ENCODE measurements around the gene ABI1.

Gene ABI1

DNA sequence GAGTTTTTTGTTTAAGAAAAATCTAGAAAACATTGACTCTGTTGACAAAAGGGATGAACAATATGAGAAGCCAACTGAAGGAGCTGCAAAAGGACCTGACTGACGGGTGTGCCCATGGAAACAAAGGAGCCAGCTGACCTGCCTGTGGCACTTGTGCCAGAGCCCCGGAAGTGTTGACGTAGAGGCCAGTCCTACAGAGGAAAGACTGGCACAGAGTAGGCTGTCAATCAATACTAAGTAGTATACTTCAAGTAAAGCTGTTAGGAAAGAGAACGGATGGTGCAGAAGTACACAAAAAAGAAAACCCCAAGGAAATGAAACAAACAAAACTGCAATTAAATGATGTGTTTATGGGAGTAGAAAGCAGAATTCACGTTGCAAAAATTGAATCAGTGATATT is 19.0 kb upstream of the ABI1 start:
- no peaks in the 10 kb centered on the region for H3K4me1 ChIP-seq (ENCODE audit: insufficient read depth, low read length)
- no peak overlapping the region for H2AFZ ChIP-seq (ENCODE audit: low read depth, low read length)
- no peaks in the 10 kb centered on the region for H4K20me1 ChIP-seq (ENCODE audit: insufficient read depth, low read length)
- no peak overlapping the region for H3K27ac ChIP-seq (ENCODE audit: low read length)
- TF ChIP-seq, protein P1, sequence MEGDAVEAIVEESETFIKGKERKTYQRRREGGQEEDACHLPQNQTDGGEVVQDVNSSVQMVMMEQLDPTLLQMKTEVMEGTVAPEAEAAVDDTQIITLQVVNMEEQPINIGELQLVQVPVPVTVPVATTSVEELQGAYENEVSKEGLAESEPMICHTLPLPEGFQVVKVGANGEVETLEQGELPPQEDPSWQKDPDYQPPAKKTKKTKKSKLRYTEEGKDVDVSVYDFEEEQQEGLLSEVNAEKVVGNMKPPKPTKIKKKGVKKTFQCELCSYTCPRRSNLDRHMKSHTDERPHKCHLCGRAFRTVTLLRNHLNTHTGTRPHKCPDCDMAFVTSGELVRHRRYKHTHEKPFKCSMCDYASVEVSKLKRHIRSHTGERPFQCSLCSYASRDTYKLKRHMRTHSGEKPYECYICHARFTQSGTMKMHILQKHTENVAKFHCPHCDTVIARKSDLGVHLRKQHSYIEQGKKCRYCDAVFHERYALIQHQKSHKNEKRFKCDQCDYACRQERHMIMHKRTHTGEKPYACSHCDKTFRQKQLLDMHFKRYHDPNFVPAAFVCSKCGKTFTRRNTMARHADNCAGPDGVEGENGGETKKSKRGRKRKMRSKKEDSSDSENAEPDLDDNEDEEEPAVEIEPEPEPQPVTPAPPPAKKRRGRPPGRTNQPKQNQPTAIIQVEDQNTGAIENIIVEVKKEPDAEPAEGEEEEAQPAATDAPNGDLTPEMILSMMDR (IDR thresholded peaks at IDR 0.05; ENCODE audit: borderline replicate concordance, extremely low read depth, low read length, poor library complexity, severe bottlenecking) = no peak
- no peak for TF ChIP-seq EZH2 (IDR thresholded peaks at IDR 0.05; ENCODE audit: borderline replicate concordance, low read depth, low read length, severe bottlenecking)
- H3K4me2 ChIP-seq (ENCODE audit: insufficient read depth, low read length) = no peak overlapping the region
- DNase-seq (no peak), ATAC-seq (ENCODE audit: insufficient read depth, low read depth) (no peak)
- H3K36me3 ChIP-seq (ENCODE audit: insufficient read depth, low read length) = no peaks in the 10 kb centered on the region
- peaks cover 5% of the 10 kb centered on the region for H3K27me3 ChIP-seq (ENCODE audit: insufficient read depth, low read length, poor library complexity)
- no peak overlapping the region for H3K9ac ChIP-seq (ENCODE audit: low read depth, low read length)
- H3K4me3 ChIP-seq (ENCODE audit: low read depth in 1 of 2, low read length in 2 of 2) = no peak overlapping the region
- no peaks in the 10 kb centered on the region for H3K79me2 ChIP-seq (ENCODE audit: insufficient read depth, low read length)
- no peaks in the 10 kb centered on the region for H3K9me3 ChIP-seq (ENCODE audit: insufficient read depth, low read length, severe bottlenecking)

DNA sequence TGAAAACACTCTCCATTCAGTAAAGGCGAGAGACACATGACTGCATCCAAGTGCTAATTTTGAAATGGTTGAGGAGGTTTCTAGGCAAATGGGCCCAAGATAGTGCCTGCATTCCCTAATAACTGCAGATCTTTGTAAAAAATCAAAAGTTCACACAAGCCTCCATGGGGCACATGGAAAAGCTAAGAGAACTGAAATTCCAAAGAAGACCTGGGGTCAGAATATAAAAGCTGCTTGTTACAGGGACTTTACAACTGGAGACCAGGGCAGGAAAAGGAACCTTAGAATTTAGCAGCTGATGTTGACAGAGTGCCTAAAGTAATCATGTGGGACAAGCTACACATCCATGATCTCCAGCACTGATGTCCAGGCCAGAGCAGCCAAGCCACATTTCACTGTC is 10.0 kb upstream of the ABI1 start:
- Histone ChIP-seq H3K4me1 (ENCODE audit: insufficient read depth, low read length) (no peaks in the 10 kb centered on the region), H3K27me3 (ENCODE audit: insufficient read depth, low read length, poor library complexity) (peaks cover 3% of the 10 kb centered on the region), H3K9me3 (ENCODE audit: insufficient read depth, low read length, severe bottlenecking) (no peaks in the 10 kb centered on the region), H3K79me2 (ENCODE audit: insufficient read depth, low read length) (no peaks in the 10 kb centered on the region), H4K20me1 (ENCODE audit: insufficient read depth, low read length) (no peaks in the 10 kb centered on the region), H3K4me3 (ENCODE audit: low read depth in 1 of 2, low read length in 2 of 2) (no peak overlapping the region), H3K36me3 (ENCODE audit: insufficient read depth, low read length) (no peaks in the 10 kb centered on the region), H2AFZ (ENCODE audit: low read depth, low read length) (no peak overlapping the region), H3K4me2 (ENCODE audit: insufficient read depth, low read length) (no peak overlapping the region), H3K27ac (ENCODE audit: low read length) (no peak overlapping the region), H3K9ac (ENCODE audit: low read depth, low read length) (no peak overlapping the region)
- TF ChIP-seq, protein P1 (IDR thresholded peaks at IDR 0.05; ENCODE audit: borderline replicate concordance, extremely low read depth, low read length, poor library complexity, severe bottlenecking) = no peak
- TF ChIP-seq EZH2 (IDR thresholded peaks at IDR 0.05; ENCODE audit: borderline replicate concordance, low read depth, low read length, severe bottlenecking) = no peak
- ATAC-seq (ENCODE audit: insufficient read depth, low read depth) (no peak), DNase-seq (no peak)

DNA sequence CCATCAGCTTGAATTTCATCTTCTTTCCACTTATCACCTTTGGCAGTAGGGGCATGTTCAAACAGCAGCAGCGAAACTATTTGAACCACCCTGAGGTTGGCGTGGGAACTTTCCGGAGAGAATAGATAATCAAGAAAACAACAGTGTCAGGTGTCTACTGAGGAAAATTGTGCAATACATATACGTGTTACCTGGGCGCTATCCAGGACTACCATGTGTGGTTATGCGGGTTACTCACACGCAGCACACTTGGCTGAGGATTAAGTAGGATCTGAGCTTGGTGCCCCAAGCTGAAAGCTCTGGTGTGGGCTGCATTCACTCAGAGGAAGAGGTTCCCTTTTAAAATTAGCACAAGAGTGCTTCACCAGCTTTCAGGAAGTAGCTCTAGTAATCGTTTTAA is 8.8 kb upstream of the ABI1 start:
- H3K27ac ChIP-seq (ENCODE audit: low read length) = no peak overlapping the region
- TF ChIP-seq EZH2 (IDR thresholded peaks at IDR 0.05; ENCODE audit: borderline replicate concordance, low read depth, low read length, severe bottlenecking) = no peak
- TF ChIP-seq, protein P1 (IDR thresholded peaks at IDR 0.05; ENCODE audit: borderline replicate concordance, extremely low read depth, low read length, poor library complexity, severe bottlenecking) = no peak
- no peak overlapping the region for H3K9ac ChIP-seq (ENCODE audit: low read depth, low read length)
- no peak overlapping the region for H3K4me2 ChIP-seq (ENCODE audit: insufficient read depth, low read length)
- H3K4me3 ChIP-seq (ENCODE audit: low read depth in 1 of 2, low read length in 2 of 2) = no peak overlapping the region
- H3K36me3 ChIP-seq (ENCODE audit: insufficient read depth, low read length) = no peaks in the 10 kb centered on the region
- no peak for ATAC-seq (ENCODE audit: insufficient read depth, low read depth)
- H3K9me3 ChIP-seq (ENCODE audit: insufficient read depth, low read length, severe bottlenecking) = no peaks in the 10 kb centered on the region
- no peak overlapping the region for H2AFZ ChIP-seq (ENCODE audit: low read depth, low read length)
- H4K20me1 ChIP-seq (ENCODE audit: insufficient read depth, low read length) = no peaks in the 10 kb centered on the region
- peaks cover 3% of the 10 kb centered on the region for H3K27me3 ChIP-seq (ENCODE audit: insufficient read depth, low read length, poor library complexity)
- DNase-seq = no peak
- no peaks in the 10 kb centered on the region for H3K79me2 ChIP-seq (ENCODE audit: insufficient read depth, low read length)
- no peaks in the 10 kb centered on the region for H3K4me1 ChIP-seq (ENCODE audit: insufficient read depth, low read length)

Data from DND-41 (cell line).